ENCODE data around the gene CGB1. TPM values are rescaled to one million over a fixed set of nuclear protein-coding genes. Genes with fewer than 3 reads are reported as not detected.

Gene CGB1
- total and polyA plus RNA-seq, 2 of the 13 experiments (the other 11 are each of a cell fraction or from before 2014, with no cell fraction given): not detected

- TF ChIP-seq ZNF275 (CRISPR knock-in tag; IDR thresholded peaks at IDR 0.05; ENCODE audit: borderline replicate concordance): peak; percentile 49; the same call in 1 of the 2 replicates
- TF ChIP-seq, protein P1, sequence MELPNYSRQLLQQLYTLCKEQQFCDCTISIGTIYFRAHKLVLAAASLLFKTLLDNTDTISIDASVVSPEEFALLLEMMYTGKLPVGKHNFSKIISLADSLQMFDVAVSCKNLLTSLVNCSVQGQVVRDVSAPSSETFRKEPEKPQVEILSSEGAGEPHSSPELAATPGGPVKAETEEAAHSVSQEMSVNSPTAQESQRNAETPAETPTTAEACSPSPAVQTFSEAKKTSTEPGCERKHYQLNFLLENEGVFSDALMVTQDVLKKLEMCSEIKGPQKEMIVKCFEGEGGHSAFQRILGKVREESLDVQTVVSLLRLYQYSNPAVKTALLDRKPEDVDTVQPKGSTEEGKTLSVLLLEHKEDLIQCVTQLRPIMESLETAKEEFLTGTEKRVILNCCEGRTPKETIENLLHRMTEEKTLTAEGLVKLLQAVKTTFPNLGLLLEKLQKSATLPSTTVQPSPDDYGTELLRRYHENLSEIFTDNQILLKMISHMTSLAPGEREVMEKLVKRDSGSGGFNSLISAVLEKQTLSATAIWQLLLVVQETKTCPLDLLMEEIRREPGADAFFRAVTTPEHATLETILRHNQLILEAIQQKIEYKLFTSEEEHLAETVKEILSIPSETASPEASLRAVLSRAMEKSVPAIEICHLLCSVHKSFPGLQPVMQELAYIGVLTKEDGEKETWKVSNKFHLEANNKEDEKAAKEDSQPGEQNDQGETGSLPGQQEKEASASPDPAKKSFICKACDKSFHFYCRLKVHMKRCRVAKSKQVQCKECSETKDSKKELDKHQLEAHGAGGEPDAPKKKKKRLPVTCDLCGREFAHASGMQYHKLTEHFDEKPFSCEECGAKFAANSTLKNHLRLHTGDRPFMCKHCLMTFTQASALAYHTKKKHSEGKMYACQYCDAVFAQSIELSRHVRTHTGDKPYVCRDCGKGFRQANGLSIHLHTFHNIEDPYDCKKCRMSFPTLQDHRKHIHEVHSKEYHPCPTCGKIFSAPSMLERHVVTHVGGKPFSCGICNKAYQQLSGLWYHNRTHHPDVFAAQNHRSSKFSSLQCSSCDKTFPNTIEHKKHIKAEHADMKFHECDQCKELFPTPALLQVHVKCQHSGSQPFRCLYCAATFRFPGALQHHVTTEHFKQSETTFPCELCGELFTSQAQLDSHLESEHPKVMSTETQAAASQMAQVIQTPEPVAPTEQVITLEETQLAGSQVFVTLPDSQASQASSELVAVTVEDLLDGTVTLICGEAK (IDR thresholded peaks at IDR 0.05): no peak
- TF ChIP-seq, protein P1 (CRISPR knock-in tag; IDR thresholded peaks at IDR 0.05): peak; percentile 82
- TF ChIP-seq CC2D1A (CRISPR knock-in tag; IDR thresholded peaks at IDR 0.05): no peak
- peak; percentile 74 for TF ChIP-seq MEF2D (CRISPR knock-in tag; IDR thresholded peaks at IDR 0.05)
- peak; percentile 16; the same call in 1 of the 2 replicates for TF ChIP-seq ZBTB7A (CRISPR knock-in tag; IDR thresholded peaks at IDR 0.05)
- TF ChIP-seq CSRNP2 (CRISPR knock-in tag; conservative IDR thresholded peaks at IDR 0.05; ENCODE audit: low read depth): no peak
- TF ChIP-seq ZNF510 (CRISPR knock-in tag; IDR thresholded peaks at IDR 0.05; ENCODE audit: low read depth): no peak
- TF ChIP-seq NONO (IDR thresholded peaks at IDR 0.05): no peak
- peak; percentile 72; the same call in 1 of the 2 replicates for TF ChIP-seq NONO (CRISPR knock-in tag; conservative IDR thresholded peaks at IDR 0.05)
- TF ChIP-seq, protein P2, sequence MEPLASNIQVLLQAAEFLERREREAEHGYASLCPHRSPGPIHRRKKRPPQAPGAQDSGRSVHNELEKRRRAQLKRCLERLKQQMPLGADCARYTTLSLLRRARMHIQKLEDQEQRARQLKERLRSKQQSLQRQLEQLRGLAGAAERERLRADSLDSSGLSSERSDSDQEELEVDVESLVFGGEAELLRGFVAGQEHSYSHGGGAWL (CRISPR knock-in tag; IDR thresholded peaks at IDR 0.05): peak; percentile 66
- no peak; the same call in 1 of the 2 replicates for TF ChIP-seq ZNF547 (CRISPR knock-in tag; IDR thresholded peaks at IDR 0.05)
- TF ChIP-seq JARID2 (CRISPR knock-in tag; IDR thresholded peaks at IDR 0.05; ENCODE audit: insufficient replicate concordance): peak; percentile 70
- peak; percentile 75 for TF ChIP-seq ZBTB38 (CRISPR knock-in tag; IDR thresholded peaks at IDR 0.05)
- TF ChIP-seq, protein P3, sequence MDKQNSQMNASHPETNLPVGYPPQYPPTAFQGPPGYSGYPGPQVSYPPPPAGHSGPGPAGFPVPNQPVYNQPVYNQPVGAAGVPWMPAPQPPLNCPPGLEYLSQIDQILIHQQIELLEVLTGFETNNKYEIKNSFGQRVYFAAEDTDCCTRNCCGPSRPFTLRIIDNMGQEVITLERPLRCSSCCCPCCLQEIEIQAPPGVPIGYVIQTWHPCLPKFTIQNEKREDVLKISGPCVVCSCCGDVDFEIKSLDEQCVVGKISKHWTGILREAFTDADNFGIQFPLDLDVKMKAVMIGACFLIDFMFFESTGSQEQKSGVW (CRISPR knock-in tag; IDR thresholded peaks at IDR 0.05; ENCODE audit: borderline replicate concordance): no peak
- TF ChIP-seq ZNF446 (CRISPR knock-in tag; IDR thresholded peaks at IDR 0.05): no peak
These were observed 48.5 kb upstream of the CGB1 start, which contains the start of gene SNRNP70 (continued) for GRCh38 chr19:49085020-49085867.
